Liver (tissue), 3 donors: ENCODE results near the gene POLD2.

ENCODE experiments used
- HNF4A ChIP-seq, 2 donors: conservative IDR thresholded peaks; 2 replicates each; pipeline ENCODE4 v1.6.1; 2016; ENCODE audit warnings: antibody characterized with exemption in 2 of 2, mild to moderate bottlenecking in 2 of 2
- JUND ChIP-seq, 2 donors: IDR thresholded peaks; 2 replicates each; pipeline ENCODE4 v1.6.1; 2016; ENCODE audit warnings: antibody characterized with exemption in 2 of 2
- MAX ChIP-seq: IDR thresholded peaks from 2 replicates; pipeline ENCODE4 v1.6.1; 2016; ENCODE audit warnings: antibody characterized with exemption
- YY1 ChIP-seq: IDR thresholded peaks from 2 replicates; pipeline ENCODE4 v1.6.1; 2016; ENCODE audit warnings: antibody characterized with exemption, mild to moderate bottlenecking
- TF ChIP-seq, protein P1 (sequence below): fragments of 150-350 bp; IDR thresholded peaks from 2 replicates; pipeline ENCODE4 v1.5.1; 2017; ENCODE audit warnings: improper control_type of control experiment, low read depth, low read length; ENCODE audit not compliant: missing input control
- donor health status: healthy.
- donor health status: healthy.

- no peak for TF ChIP-seq YY1
- TF ChIP-seq MAX = no peak
- TF ChIP-seq, protein P1, sequence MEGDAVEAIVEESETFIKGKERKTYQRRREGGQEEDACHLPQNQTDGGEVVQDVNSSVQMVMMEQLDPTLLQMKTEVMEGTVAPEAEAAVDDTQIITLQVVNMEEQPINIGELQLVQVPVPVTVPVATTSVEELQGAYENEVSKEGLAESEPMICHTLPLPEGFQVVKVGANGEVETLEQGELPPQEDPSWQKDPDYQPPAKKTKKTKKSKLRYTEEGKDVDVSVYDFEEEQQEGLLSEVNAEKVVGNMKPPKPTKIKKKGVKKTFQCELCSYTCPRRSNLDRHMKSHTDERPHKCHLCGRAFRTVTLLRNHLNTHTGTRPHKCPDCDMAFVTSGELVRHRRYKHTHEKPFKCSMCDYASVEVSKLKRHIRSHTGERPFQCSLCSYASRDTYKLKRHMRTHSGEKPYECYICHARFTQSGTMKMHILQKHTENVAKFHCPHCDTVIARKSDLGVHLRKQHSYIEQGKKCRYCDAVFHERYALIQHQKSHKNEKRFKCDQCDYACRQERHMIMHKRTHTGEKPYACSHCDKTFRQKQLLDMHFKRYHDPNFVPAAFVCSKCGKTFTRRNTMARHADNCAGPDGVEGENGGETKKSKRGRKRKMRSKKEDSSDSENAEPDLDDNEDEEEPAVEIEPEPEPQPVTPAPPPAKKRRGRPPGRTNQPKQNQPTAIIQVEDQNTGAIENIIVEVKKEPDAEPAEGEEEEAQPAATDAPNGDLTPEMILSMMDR = no peak
- TF ChIP-seq JUND (IDR thresholded peaks at IDR 0.05) = no peak
- no peak for TF ChIP-seq HNF4A (conservative IDR thresholded peaks at IDR 0.05)
These were observed 13.4 kb upstream of the POLD2 start for GRCh38 chr7:44136731-44137130.
